GM12874 (cell line): Measurements from ENCODE around the gene PEAK3.

Experiments used
- CTCF ChIP-seq: IDR thresholded peaks from 2 replicates; pipeline ENCODE4 v1.5.1; 2011; ENCODE audit warnings: low read depth, mild to moderate bottlenecking, control low read depth, low read length, moderate library complexity; ENCODE audit not compliant: insufficient read depth

PEAK3 gene

GRCh38 chr19:2245273-2245672 is 36.7 kb downstream of the PEAK3 start:
- no peak for TF ChIP-seq CTCF

- TF ChIP-seq CTCF, result no peak
Observed at GRCh38 chr19:2244486-2244885, 37.5 kb downstream of the PEAK3 start.

- TF ChIP-seq CTCF, result no peak
Observed at GRCh38 chr19:2244125-2244411, 37.9 kb downstream of the PEAK3 start.

- no peak for TF ChIP-seq CTCF
Observed at GRCh38 chr19:2243274-2244124, 38.5 kb downstream of the PEAK3 start.

- TF ChIP-seq CTCF, result no peak
Observed at GRCh38 chr19:2242816-2243215, 39.2 kb downstream of the PEAK3 start.

- TF ChIP-seq CTCF, result no peak
Observed at GRCh38 chr19:2242092-2242537, 39.9 kb downstream of the PEAK3 start.

- no peak for TF ChIP-seq CTCF
Observed at GRCh38 chr19:2240881-2241760, 40.9 kb downstream of the PEAK3 start.
